Right atrium auricular region (tissue), 2 donors: ENCODE measurements around the gene RHEB. TPM values are rescaled to one million over a fixed set of nuclear protein-coding genes. Genes with fewer than 3 reads are reported as not detected.
"Not testable (repeated sequence)": the region's sequence is repeated elsewhere in the genome, so short reads cannot be mapped to it uniquely, and the experiment has no call there.

Experiments used
- DNase-seq: peaks from one replicate; pipeline ENCODE4 v3.0.0-alpha.2; 2019; ENCODE audit warnings: low spot score
- H3K27ac ChIP-seq, 2 donors: fragments of 200-600 bp; sonication (generic); 1 replicate in 1 of 2; 2 replicates in 1 of 2; pipeline ENCODE4 v1.5.1; 2016 to 2019
- H3K27me3 ChIP-seq, 2 donors: fragments of 200-600 bp; sonication (generic); one replicate each; pipeline versions ENCODE4 v1.5.1 to v1.6.0; 2017 to 2019
- H3K36me3 ChIP-seq: fragments of 200-600 bp; sonication (generic); one replicate; pipeline ENCODE4 v1.5.1; 2016
- H3K4me1 ChIP-seq, 2 donors: fragments of 200-600 bp; sonication (generic); one replicate each; pipeline versions ENCODE4 v1.5.1 to v1.6.0; 2017 to 2019
- H3K4me3 ChIP-seq, 2 donors: fragments of 200-600 bp; sonication (generic); 1 replicate in 1 of 2; 2 replicates in 1 of 2; pipeline ENCODE4 v1.5.1; 2017 to 2019; ENCODE audit warnings: mild to moderate bottlenecking in 1 of 2, moderate library complexity in 1 of 2
- H3K9me3 ChIP-seq, 2 donors: fragments of 200-600 bp; sonication (generic); one replicate each; pipeline ENCODE4 v1.5.1; 2019
- CTCF ChIP-seq, 2 donors: fragments of 200-600 bp; sonication (generic); IDR thresholded peaks; one replicate each; pipeline ENCODE4 v1.5.1; 2019; ENCODE audit warnings: antibody characterized with exemption in 2 of 2
- total RNA-seq, 2 donors: library from RNA; depleted of rRNA; stranded (reverse); fragments of >200 nt; gene quantifications; one replicate each; pipeline ENCODE4 v1.1.0, GENCODE V29; 2016

RHEB gene
- total RNA-seq, 2 donors from 2014 or later, result 77.9 to 128 TPM

- TF ChIP-seq CTCF (IDR thresholded peaks at IDR 0.05), result no peak
- Histone ChIP-seq H3K4me3 (no peak overlapping the region), H3K36me3 (no peaks in the 10 kb centered on the region), H3K27me3 (no peaks in the 10 kb centered on the region), H3K4me1 (peaks cover 0 to 10% of the 10 kb centered on the region in 2 donors), H3K27ac (no peak overlapping the region), H3K9me3 (peaks cover 0 to 2% of the 10 kb centered on the region in 2 donors)
- no peak for DNase-seq
Observed at GRCh38 chr7:151524845-151525244, 5.2 kb upstream of the RHEB start.

- H3K27ac ChIP-seq, result no peak overlapping the region
- H3K4me1 ChIP-seq, result peaks cover 0 to 10% of the 10 kb centered on the region in 2 donors
- no peak overlapping the region for H3K4me3 ChIP-seq
- DNase-seq, result no peak
- no peak for TF ChIP-seq CTCF (IDR thresholded peaks at IDR 0.05)
- H3K27me3 ChIP-seq, result no peaks in the 10 kb centered on the region
- no peaks in the 10 kb centered on the region for H3K9me3 ChIP-seq
- H3K36me3 ChIP-seq, result no peaks in the 10 kb centered on the region
Observed at GRCh38 chr7:151524331-151524730, 4.6 kb upstream of the RHEB start.

GRCh38 chr7:151520419-151521261, 945 bp upstream of the RHEB start:
- no peak for DNase-seq
- Histone ChIP-seq H3K27me3 (no peaks in the 10 kb centered on the region), H3K9me3 (no peaks in the 10 kb centered on the region), H3K4me3 (peak overlapping the region; percentile 39 to 63), H3K27ac (peak overlapping the region; percentile 98 to 99), H3K4me1 (peaks cover 0 to 33% of the 10 kb centered on the region in 2 donors), H3K36me3 (no peaks in the 10 kb centered on the region)
- TF ChIP-seq CTCF (IDR thresholded peaks at IDR 0.05), result no peak

GRCh38 chr7:151518947-151519764, 539 bp downstream of the RHEB start:
- peaks cover 0 to 40% of the 10 kb centered on the region in 2 donors for H3K4me1 ChIP-seq
- H3K27me3 ChIP-seq, DNase-seq, H3K36me3 ChIP-seq, H3K9me3 ChIP-seq: not testable (repeated sequence)
- peak overlapping the region; percentile 82 to 98 for H3K4me3 ChIP-seq
- peak overlapping the region; percentile 98 to 99 for H3K27ac ChIP-seq

GRCh38 chr7:151518105-151518946, 1.4 kb downstream of the RHEB start:
- Histone ChIP-seq H3K4me1 (peaks cover 0 to 44% of the 10 kb centered on the region in 2 donors), H3K27ac (peak overlapping the region; percentile 98 to 99), H3K4me3 (peak overlapping the region; percentile 82 to 98), H3K27me3 (no peaks in the 10 kb centered on the region), H3K36me3 (no peaks in the 10 kb centered on the region), H3K9me3 (no peaks in the 10 kb centered on the region)
- TF ChIP-seq CTCF (IDR thresholded peaks at IDR 0.05), result peak in 1 of 2 donors; percentile 21
- peak; percentile 79 for DNase-seq
